PC-9 (cell line): ENCODE measurements around the gene FHAD1. TPM values are rescaled to one million over a fixed set of nuclear protein-coding genes. Genes with fewer than 3 reads are reported as not detected.

Experiments
- BruUV-seq: library from RNA; stranded (reverse); fragments of 400-500 nt; replicated peaks from 2 replicates; lab custom pipeline; 2021; lab: Mats Ljungman, UMichigan
- CTCF ChIA-PET: fragments of 300-600 bp; sonication (Branson Sonifier 250); formaldehyde crosslinking; loops from one replicate; lab custom pipeline; 2022; ENCODE audit warnings: antibody characterized with exemption; lab: Charles Lee
- POLR2A ChIA-PET: fragments of 300-600 bp; sonication (Branson Sonifier 250); formaldehyde crosslinking; loops from one replicate; lab custom pipeline; 2022; ENCODE audit warnings: antibody characterized with exemption; ENCODE audit not compliant: unreplicated experiment; lab: Charles Lee
- DNase-seq, 2 experiments: peaks; one replicate each; pipeline versions ENCODE4 v3.0.0 to v3.0.0-alpha.2; 2015 to 2022; ENCODE audit warnings: mixed read lengths in 1 of 2
- H2AFZ ChIP-seq: fragments of 200-600 bp; sonication (generic); 2 replicates; pipeline ENCODE4 v1.8.1; 2017; ENCODE audit warnings: antibody characterized with exemption
- H3F3A ChIP-seq: fragments of 200-600 bp; sonication (generic); 2 replicates; pipeline ENCODE4 v1.8.1; 2017; ENCODE audit warnings: antibody characterized with exemption, mild to moderate bottlenecking, low read depth; ENCODE audit not compliant: insufficient read depth
- H3K27ac ChIP-seq: fragments of 200-600 bp; sonication (generic); 2 replicates; pipeline ENCODE4 v1.6.1; 2016; ENCODE audit warnings: mixed run types
- H3K27me3 ChIP-seq: fragments of 200-600 bp; sonication (generic); 2 replicates; pipeline ENCODE4 v1.6.1; 2016; ENCODE audit warnings: low read depth, mixed run types; ENCODE audit not compliant: insufficient read depth
- H3K36me3 ChIP-seq: fragments of 200-600 bp; sonication (generic); 2 replicates; pipeline ENCODE4 v1.6.1; 2016; ENCODE audit warnings: low read depth, mixed run types
- H3K4me1 ChIP-seq: fragments of 200-600 bp; sonication (generic); replicated peaks from 2 replicates; pipeline ENCODE4 v1.6.1; 2016; ENCODE audit warnings: mixed run types; ENCODE audit not compliant: insufficient read depth
- H3K4me2 ChIP-seq: fragments of 200-600 bp; sonication (generic); 2 replicates; pipeline ENCODE4 v1.6.1; 2017; ENCODE audit warnings: mixed run types
- H3K4me3 ChIP-seq: fragments of 200-600 bp; sonication (generic); 2 replicates; pipeline ENCODE4 v1.6.1; 2016; ENCODE audit warnings: mixed run types
- H3K79me2 ChIP-seq: fragments of 200-600 bp; sonication (generic); 2 replicates; pipeline ENCODE4 v1.6.1; 2017; ENCODE audit warnings: low read depth, mixed run types
- H3K9me2 ChIP-seq: fragments of 200-600 bp; sonication (generic); 2 replicates; pipeline ENCODE4 v1.8.1; 2017; ENCODE audit warnings: mild to moderate bottlenecking; ENCODE audit not compliant: insufficient read depth
- H3K9me3 ChIP-seq: fragments of 200-600 bp; sonication (generic); 2 replicates; pipeline ENCODE4 v1.8.1; 2016; ENCODE audit warnings: low read depth; ENCODE audit not compliant: insufficient read depth
- H4K20me1 ChIP-seq: fragments of 200-600 bp; sonication (generic); 2 replicates; pipeline ENCODE4 v1.8.1; 2017; ENCODE audit not compliant: insufficient read depth
- CTCF ChIP-seq: fragments of 200-600 bp; sonication (generic); conservative IDR thresholded peaks from 2 replicates; pipeline ENCODE4 v1.6.1; 2017; ENCODE audit warnings: mixed run types, antibody characterized with exemption, mild to moderate bottlenecking, moderate library complexity
- EZH2 ChIP-seq: fragments of 200-600 bp; sonication (generic); IDR thresholded peaks from 2 replicates; pipeline ENCODE4 v1.8.0; 2017; ENCODE audit warnings: antibody characterized with exemption, low read depth
- intact Hi-C: fragments of 100-400 bp; cut with micrococcal nuclease; formaldehyde crosslinking; loops from one replicate; pipeline ENCODE4 v1.10.0; 2022; ENCODE audit not compliant: unreplicated experiment
- total RNA-seq: library from RNA; stranded (reverse); gene quantifications from 2 replicates; pipeline ENCODE4 v1.2.3, GENCODE V29; 2021

FHAD1 gene
- total RNA-seq, 1 experiment from 2014 or later, result 6.9 TPM

- Histone ChIP-seq H2AFZ (no peak overlapping the region), H3K9me3 (no peaks in the 10 kb centered on the region), H3K4me1 (no peaks in the 10 kb centered on the region), H3K9me2 (no peaks in the 10 kb centered on the region), H3K27ac (no peak overlapping the region), H3K27me3 (no peaks in the 10 kb centered on the region), H3F3A (no peaks in the 10 kb centered on the region; the same call in 1 of the 2 replicates), H3K4me3 (no peak overlapping the region), H3K36me3 (no peaks in the 10 kb centered on the region), H3K79me2 (no peaks in the 10 kb centered on the region), H4K20me1 (no peaks in the 10 kb centered on the region), H3K4me2 (no peak overlapping the region)
- no peak for DNase-seq
- TF ChIP-seq CTCF (no peak), EZH2 (no peak)
- ChIA-PET POLR2A (no interaction called here), CTCF (interaction anchor here (0.7 kb wide), 2 partner anchors 14 to 64 kb away, joined by 3 to 4 read pairs; no protein-coding TSS in a partner anchor)
- BruUV-seq, result no TSS peak
- intact Hi-C loops, result no loop called here
Measured at GRCh38 chr1:15299179-15299578, 52.2 kb downstream of the FHAD1 start.

DNA sequence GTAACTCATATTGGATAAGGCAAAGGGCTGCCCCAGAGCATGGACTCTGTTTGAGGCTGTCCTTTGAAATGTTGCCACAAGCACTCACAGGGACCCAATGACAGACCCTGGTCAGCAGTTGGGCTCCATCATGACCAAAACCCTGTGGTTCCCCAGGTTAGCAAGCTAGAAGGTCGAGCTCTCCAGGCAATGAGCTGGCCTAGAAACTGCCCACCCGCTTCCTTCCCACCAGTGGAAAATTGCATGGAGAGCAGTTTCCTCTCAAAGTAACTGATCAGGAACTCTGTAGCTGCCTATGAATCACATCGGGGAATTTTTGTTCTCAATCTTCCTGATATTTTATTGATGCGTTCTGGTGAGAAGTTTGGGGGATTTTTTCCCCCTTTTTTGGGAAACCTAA is 52.8 kb downstream of the FHAD1 start:
- Histone ChIP-seq H3K4me1 (no peaks in the 10 kb centered on the region), H2AFZ (no peak overlapping the region), H3K9me3 (no peaks in the 10 kb centered on the region), H3K4me3 (no peak overlapping the region), H3K79me2 (no peaks in the 10 kb centered on the region), H3F3A (no peaks in the 10 kb centered on the region; the same call in 1 of the 2 replicates), H3K27me3 (no peaks in the 10 kb centered on the region), H3K36me3 (no peaks in the 10 kb centered on the region), H3K4me2 (no peak overlapping the region), H4K20me1 (no peaks in the 10 kb centered on the region), H3K9me2 (no peaks in the 10 kb centered on the region), H3K27ac (no peak overlapping the region)
- DNase-seq, result no peak
- ChIA-PET CTCF (no interaction called here), POLR2A (no interaction called here)
- BruUV-seq, result no TSS peak
- intact Hi-C loops, result loop anchor here (5.0 kb wide), 1 partner anchor 263 kb away; no protein-coding TSS in a partner anchor
- no peak for TF ChIP-seq EZH2
- no peak for TF ChIP-seq CTCF

DNA sequence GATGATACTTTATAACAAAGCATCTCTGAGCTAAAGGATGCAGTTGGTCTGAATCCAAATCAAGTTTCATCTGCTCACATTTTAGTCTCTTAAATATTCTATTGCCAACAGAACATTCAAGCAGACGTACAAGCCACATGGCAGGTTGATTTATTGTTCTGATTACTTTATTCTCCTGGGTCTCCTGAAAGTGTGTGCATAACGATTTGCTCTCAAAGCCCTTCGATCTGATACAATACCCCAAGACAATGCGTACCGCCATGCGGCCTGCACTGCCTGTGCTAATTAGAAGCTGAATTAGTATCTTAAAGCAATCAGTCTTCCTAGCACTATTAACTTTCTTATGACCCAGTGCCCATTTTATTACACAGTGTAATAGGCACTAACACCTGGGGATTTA is 56.9 kb downstream of the FHAD1 start:
- H3F3A ChIP-seq, result no peaks in the 10 kb centered on the region
- H4K20me1 ChIP-seq, result no peaks in the 10 kb centered on the region
- DNase-seq, result no peak
- H2AFZ ChIP-seq, result no peak overlapping the region
- ChIA-PET CTCF (no interaction called here), POLR2A (interaction anchor here (0.7 kb wide), 1 partner anchor 19 kb away, joined by 3 read pairs; no protein-coding TSS in a partner anchor)
- no peaks in the 10 kb centered on the region for H3K27me3 ChIP-seq
- no peaks in the 10 kb centered on the region for H3K9me3 ChIP-seq
- no peak overlapping the region for H3K4me3 ChIP-seq
- no peak overlapping the region for H3K4me2 ChIP-seq
- no TSS peak for BruUV-seq
- H3K27ac ChIP-seq, result no peak overlapping the region
- no peaks in the 10 kb centered on the region for H3K4me1 ChIP-seq
- no peaks in the 10 kb centered on the region for H3K36me3 ChIP-seq
- TF ChIP-seq EZH2, result no peak
- TF ChIP-seq CTCF, result no peak
- no peaks in the 10 kb centered on the region for H3K9me2 ChIP-seq
- intact Hi-C loops, result loop anchor here (1.0 to 5.0 kb wide), 4 partner anchors 32 to 267 kb away; no protein-coding TSS in a partner anchor
- no peaks in the 10 kb centered on the region for H3K79me2 ChIP-seq
